ENCODE results near the gene NOTUM.
"Not testable (repeated sequence)": the region's sequence is repeated elsewhere in the genome, so short reads cannot be mapped to it uniquely, and the experiment has no call there.

Gene NOTUM

GRCh38 chr17:81956607-81957589 lies 4.1 kb downstream of the NOTUM start:
- no peak for DNase-seq

GRCh38 chr17:81955756-81956544 lies 5.0 kb downstream of the NOTUM start:
- no peak for DNase-seq

- no peak for DNase-seq
These were observed 5.8 kb downstream of the NOTUM start for GRCh38 chr17:81955058-81955681.

- DNase-seq, result no peak
These were observed 6.6 kb downstream of the NOTUM start for GRCh38 chr17:81954131-81955057.

- not testable (repeated sequence) for DNase-seq
These were observed 7.5 kb downstream of the NOTUM start for GRCh38 chr17:81953443-81953842.

GRCh38 chr17:81952792-81953228 lies 8.2 kb downstream of the NOTUM start:
- DNase-seq, result no peak

- DNase-seq, result no peak
These were observed 9.0 kb downstream of the NOTUM start for GRCh38 chr17:81951785-81952684.

- DNase-seq, result no peak
These were observed 10.5 kb downstream of the NOTUM start for GRCh38 chr17:81950501-81950900.

- no peak for DNase-seq
These were observed 12.2 kb downstream of the NOTUM start for GRCh38 chr17:81948635-81949378.

GRCh38 chr17:81947189-81947588 lies 13.8 kb downstream of the NOTUM start, which contains the start of gene MYADML2:
TSS of gene MYADML2 (minus strand) at chr17:81947233. CDS start at chr17:81941741, 5,492 bp downstream.
- no peak for DNase-seq

- no peak for DNase-seq
These were observed 16.1 kb downstream of the NOTUM start for GRCh38 chr17:81944858-81945257.

GRCh38 chr17:81942167-81942553 lies 18.8 kb downstream of the NOTUM start:
- no peak for DNase-seq

GRCh38 chr17:81941484-81942166 lies 19.4 kb downstream of the NOTUM start:
- no peak for DNase-seq

- no peak for DNase-seq
These were observed 20.2 kb downstream of the NOTUM start for GRCh38 chr17:81940538-81941483.

- DNase-seq, result no peak
These were observed 21.1 kb downstream of the NOTUM start for GRCh38 chr17:81939881-81940385.

GRCh38 chr17:81939218-81939617 lies 21.8 kb downstream of the NOTUM start:
- DNase-seq, result no peak

GRCh38 chr17:81935709-81936084 lies 25.3 kb downstream of the NOTUM start:
- DNase-seq, result no peak

Measured in CD4-positive, alpha-beta T cell treated with Interleukin-1 beta for 1 hour (primary cell).